HG03064 (cell line): Measurements from ENCODE around the gene MEF2C.
"Not testable (repeated sequence)": the region's sequence is repeated elsewhere in the genome, so short reads cannot be mapped to it uniquely, and the experiment has no call there.

Experiments used
- ATAC-seq: cut with Tn5 transposase; IDR thresholded peaks from one replicate; pipeline ENCODE4 v1.9.1; 2021; ENCODE audit warnings: low read depth; ENCODE audit not compliant: unreplicated experiment

Gene MEF2C

GRCh38 chr5:88808153-88808552 is 74.8 kb downstream of the MEF2C start:
- ATAC-seq = peak; percentile 49

DNA sequence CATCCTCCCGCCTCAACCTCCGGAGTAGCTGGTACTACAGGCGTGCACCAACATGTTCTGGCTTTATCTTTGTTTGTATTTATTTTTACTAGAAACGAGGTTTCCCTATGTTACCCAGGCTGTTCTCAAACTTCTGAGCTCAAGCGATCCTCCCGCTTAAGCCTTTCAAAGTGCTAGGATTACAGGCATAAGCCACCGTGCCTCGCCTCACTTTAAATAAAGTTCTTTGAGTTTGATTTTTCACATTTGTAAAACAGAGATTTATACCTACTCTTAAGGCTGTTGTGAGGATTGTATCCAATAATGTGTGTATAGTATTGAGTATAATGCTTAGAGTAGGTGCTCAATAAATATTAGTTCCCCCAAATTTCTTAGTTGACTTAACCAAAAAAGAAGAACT is 75.7 kb downstream of the MEF2C start:
- ATAC-seq = no peak

DNA sequence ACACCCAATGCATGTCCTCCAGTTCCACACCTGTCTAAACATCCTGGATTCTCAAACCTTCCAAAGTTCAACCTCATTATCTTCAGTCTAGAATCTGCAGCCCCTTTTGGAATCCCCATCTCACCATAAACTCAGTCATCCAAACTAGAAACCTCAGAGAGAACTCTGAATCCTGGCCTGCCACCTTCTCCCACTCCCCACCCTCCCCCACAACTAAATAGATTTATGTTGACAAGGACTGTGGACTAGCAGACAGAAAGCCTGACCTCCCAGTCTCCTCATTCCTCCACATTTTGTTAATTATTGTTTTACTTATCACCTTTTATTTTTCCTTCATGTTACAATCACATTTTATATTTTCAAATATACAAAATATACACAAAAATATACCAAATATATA is 76.6 kb downstream of the MEF2C start:
- no peak for ATAC-seq

DNA sequence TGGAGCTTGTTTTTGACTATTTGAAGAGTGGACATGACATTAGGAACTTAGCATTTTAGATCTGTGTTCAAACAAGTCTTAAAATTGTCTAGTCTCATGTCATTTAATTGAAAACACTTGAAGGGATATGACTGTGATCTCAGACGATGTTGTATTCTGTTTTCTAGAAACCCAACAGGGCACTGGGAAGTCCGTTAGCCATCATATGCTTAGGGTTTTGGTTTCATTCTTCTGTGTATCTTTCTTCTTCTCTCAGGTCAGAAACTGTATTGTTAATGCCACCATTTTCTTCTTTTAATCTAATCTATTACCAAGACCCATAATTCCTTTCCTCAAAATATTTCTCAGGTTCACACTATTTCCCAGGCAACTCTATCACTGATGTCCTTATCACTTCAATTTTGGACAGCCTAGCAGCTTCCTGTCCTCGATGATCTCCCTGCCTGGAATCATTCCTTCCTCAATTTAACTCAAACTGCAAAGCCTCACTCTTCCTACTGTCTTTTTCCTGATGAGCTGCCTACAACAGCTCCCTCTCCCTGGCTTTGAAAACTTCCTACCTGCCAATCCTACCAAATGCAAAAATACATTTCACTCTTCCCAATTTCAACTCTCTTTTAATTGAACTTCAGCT is 77.7 kb downstream of the MEF2C start:
- peak; percentile 64 for ATAC-seq

GRCh38 chr5:88804444-88804843 is 78.5 kb downstream of the MEF2C start:
- ATAC-seq = no peak

DNA sequence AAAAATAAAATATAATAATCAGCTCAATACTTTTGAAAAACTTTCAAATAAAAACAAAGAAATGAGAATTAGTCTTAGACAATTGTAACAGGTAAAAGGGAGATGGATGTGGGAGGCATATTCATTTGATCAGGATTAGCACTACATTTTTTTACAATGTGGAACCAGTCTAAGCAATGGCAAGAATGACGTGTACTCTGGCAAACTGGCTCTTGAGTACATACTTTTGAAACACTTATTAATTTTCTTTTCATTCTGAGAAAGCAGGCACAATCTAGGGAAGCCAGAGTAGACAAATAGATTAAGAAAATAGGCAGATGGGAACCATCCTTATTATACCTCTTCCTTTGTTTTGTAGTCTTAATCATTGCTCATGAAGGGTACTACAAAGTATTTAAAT is 79.7 kb downstream of the MEF2C start:
- no peak for ATAC-seq

- no peak for ATAC-seq
Measured at GRCh38 chr5:88799938-88800535, 82.9 kb downstream of the MEF2C start.

DNA sequence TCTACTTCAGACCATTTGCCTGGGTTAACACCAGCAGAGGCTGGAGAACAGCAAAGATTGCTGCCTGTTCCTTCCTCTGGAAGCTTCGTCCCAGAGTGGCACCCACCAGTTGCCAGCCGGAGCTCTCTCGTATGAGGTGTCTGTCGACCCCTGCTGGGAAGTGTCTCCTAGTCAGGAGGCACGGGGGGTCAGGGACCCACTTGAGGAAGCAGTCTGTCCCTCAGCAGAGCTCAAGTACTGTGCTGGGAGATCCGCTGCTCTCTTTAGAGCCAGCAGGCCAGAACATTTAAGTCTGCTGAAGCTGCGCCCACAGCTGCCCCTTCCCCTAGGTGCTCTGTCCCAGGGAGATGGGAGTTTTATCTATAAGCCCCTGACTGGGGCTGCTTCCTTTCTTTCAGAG is 84.1 kb downstream of the MEF2C start:
- ATAC-seq = not testable (repeated sequence)

GRCh38 chr5:88793797-88794196 is 89.2 kb downstream of the MEF2C start:
- not testable (repeated sequence) for ATAC-seq

- ATAC-seq = peak; percentile 82
Measured at GRCh38 chr5:88792144-88792840, 90.7 kb downstream of the MEF2C start.

DNA sequence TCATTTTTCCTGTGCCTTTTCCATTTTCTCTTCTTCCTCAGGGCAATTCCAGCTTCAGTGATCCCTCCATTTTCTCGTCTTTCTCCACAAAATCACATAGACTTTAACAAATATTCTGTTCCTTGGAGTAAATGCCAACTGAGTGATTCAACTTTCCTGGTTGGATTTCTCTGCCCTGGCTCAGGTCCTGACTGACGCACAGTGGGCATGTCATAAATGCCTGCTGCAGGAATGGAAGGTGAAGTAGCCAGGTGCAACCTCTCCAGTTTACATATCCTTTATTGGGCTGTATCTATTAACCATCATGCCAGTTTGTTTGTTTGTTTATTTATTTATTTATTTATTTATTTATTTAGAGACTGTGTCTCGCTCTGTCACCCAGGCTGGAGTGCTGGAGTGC is 95.1 kb downstream of the MEF2C start:
- ATAC-seq = no peak

DNA sequence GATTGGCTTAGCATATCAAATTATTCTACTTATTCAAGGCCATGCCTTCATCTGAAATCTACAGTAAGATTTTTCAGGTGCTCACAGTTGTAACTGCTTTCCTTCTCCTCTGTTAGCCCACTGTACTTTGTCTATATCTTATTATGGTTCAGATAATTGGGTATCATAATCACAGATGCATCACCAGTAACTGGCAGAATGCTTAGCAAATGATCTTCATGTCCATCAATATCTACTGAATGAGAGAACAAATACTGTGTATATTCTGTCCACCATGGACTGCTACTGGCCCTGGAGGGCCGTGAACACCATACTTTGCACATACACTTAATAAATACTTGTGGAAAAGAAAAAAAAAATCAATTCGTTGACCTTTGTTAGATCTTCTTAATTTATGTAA is 96.2 kb downstream of the MEF2C start:
- no peak for ATAC-seq

DNA sequence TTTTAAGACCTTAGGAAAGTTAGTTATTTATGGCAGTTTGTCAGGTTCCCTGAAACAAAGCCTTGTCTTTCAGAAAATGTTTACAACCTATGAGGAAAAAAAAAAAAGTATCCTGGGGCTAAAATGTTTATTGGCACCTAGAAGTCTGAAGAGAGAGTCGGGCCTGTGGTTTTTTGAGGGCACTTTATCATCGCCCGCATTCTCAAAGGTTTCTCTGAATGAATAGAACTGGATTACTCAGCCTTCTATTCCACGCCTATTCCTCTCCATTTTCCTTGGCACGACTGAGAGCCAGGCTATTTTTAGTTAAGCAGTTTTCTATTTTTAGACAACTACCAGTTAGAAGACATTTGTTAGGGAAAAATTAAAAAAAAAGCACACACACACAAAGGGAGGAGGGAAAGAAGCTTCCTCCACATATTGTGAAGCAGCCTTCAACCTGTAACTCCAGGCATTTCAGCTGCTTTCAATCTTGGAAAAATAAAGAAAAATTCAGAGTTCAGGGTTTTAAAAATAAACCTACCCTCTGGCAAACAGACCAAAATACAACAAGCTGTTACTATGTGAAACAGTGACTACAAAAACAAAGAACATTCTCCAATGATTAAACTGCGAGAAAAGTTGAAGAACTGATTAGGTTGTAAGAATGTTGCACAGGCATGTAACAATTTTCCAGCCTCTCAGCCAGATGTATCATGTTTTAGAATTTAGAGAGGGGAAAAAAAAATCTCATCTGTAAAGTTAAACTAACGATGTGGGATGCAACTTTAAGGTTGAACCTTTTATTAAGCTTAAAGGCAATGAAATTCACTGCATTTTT is 97.0 kb downstream of the MEF2C start:
- ATAC-seq = peak; percentile 67

GRCh38 chr5:88782571-88782970 is 100.4 kb downstream of the MEF2C start:
- no peak for ATAC-seq

GRCh38 chr5:88780736-88781135 is 102.2 kb downstream of the MEF2C start:
- ATAC-seq = no peak

- no peak for ATAC-seq
Measured at GRCh38 chr5:88778736-88779135, 104.2 kb downstream of the MEF2C start.

DNA sequence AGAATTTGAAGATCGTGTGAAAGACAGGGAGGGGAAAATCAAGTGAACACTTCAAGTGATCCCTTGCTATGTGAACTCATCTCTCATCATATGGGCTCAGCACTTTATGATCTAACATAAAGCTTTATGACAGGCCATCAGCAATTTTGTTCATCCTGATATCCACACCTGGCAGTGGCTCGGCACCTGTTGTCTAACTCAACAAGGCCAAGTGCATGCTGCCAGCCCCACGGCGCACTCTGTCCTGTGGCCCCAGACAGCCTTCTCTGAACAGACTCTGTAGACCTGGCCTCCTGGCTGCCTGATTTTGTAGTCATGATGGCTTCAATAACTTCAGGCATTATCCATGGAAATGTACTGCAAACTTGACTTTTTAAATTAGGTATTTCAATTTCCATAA is 106.3 kb downstream of the MEF2C start:
- no peak for ATAC-seq

DNA sequence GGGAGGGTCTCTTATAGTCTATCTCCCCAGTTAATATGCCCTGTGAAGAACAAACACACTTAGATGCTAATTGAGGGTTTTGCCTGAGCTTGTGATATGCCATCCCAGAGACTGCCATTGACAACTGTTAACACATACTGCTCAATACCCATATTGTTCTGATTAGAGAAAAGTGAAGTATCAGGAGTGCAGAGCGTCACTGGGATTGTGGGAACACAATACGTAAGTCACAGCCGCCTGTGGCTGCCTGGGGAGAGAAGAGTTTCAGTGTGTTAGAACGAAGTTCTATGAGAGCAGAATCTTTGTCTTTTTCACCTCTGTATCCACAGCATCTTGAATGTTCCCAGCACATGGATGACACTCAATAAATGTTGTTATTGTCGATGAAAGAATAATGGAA is 110.2 kb downstream of the MEF2C start:
- no peak for ATAC-seq

GRCh38 chr5:88772047-88772446 is 110.9 kb downstream of the MEF2C start:
- no peak for ATAC-seq

DNA sequence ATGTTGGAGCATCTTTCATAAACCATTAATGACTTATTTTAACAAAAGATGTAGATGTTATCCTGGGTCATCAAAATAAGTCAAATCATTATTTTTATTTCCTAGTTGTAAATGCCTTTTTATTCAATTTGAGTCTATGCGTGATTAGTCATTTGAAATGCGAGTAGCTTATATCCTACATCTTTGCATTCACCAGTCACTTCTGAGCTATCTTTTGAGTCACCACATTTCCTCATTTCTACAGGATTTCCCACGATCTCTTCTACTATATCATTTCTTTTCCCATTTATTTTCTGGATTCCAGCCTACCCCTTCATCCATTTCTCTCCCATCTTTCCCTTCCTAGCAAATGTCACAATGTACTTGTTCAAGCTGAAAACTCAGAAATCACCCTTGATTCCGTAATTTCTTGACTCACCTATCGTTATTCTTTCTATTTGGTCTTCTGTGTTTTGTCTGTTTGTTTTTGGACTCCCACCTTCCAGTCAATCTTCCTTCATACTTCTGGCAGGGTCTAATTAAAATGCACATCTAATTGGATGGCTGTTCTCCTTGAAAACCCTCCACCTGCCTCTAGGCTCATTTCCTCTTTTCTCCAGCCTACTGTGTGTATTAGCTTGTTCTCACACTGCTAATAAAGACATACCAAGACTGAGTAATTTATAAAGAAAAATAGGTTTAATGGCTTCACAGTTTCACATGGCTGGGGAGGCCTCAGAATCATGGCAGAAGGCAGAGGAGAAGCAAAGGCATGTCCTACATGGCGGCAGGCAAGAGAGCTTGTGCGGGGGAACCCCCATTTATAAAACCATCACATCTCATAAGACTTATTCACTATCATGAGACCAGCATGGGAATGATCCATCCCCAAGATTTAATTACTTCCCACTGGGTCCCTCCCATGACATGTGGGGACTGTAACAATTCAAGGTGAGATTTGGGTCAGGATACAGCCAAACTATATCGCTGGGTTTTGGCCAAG is 112.4 kb downstream of the MEF2C start:
- no peak for ATAC-seq
